Naive thymus-derived CD8-positive, alpha-beta T cell (primary cell): Measurements from ENCODE around the gene MVD. TPM values are rescaled to one million over a fixed set of nuclear protein-coding genes. Genes with fewer than 3 reads are reported as not detected.
A peak's percentile ranks its signal among the peaks of the same experiment; 100 is the strongest.

Experiments
- ATAC-seq, 2 donors: fragments of 150-1000 bp; cut with Tn5 transposase in 1 of 2; sonication (Bioruptor Pico), chemical (Tn5 transposase) in 1 of 2; 1 replicate in 1 of 2; 2 replicates in 1 of 2; pipeline ENCODE4 v1.10.0; 2021; ENCODE audit warnings: mild to moderate bottlenecking in 2 of 2, moderate library complexity in 2 of 2
- POLR2A ChIA-PET: fragments of 350-600 bp; sonication (Branson Sonifier 250); formaldehyde crosslinking; loops from one replicate; lab custom pipeline; 2021; ENCODE audit warnings: antibody characterized with exemption; lab: Charles Lee
- DNase-seq, 10 donors: peaks; one replicate each; pipeline versions ENCODE4 v3.0.0 to v3.0.0-alpha.2; 2020 to 2022
- H3K27ac Mint-ChIP-seq, 10 donors: one replicate each; pipeline ENCODE4 v1.8.0; 2020 to 2022; ENCODE audit warnings: mild to moderate bottlenecking in 10 of 10, mixed read lengths in 10 of 10, moderate library complexity in 4 of 10, inconsistent platforms in 1 of 10
- H3K27me3 Mint-ChIP-seq, 5 donors: one replicate each; pipeline ENCODE4 v1.8.0; 2021 to 2022; ENCODE audit warnings: mixed read lengths in 5 of 5
- H3K36me3 Mint-ChIP-seq, 3 donors: one replicate each; pipeline ENCODE4 v1.8.0; 2020 to 2022; ENCODE audit warnings: mixed read lengths in 3 of 3, mild to moderate bottlenecking in 2 of 3, inconsistent platforms in 1 of 3
- H3K4me1 Mint-ChIP-seq, 4 donors: one replicate each; pipeline ENCODE4 v1.8.0; 2021 to 2022; ENCODE audit warnings: mixed read lengths in 4 of 4
- H3K4me3 Mint-ChIP-seq, 10 donors: one replicate each; pipeline ENCODE4 v1.8.0; 2020 to 2022; ENCODE audit warnings: mild to moderate bottlenecking in 10 of 10, mixed read lengths in 10 of 10, moderate library complexity in 6 of 10, inconsistent platforms in 1 of 10
- H3K9me3 Mint-ChIP-seq, 9 donors: one replicate each; pipeline ENCODE4 v1.8.0; 2020 to 2022; ENCODE audit warnings: mixed read lengths in 9 of 9, mild to moderate bottlenecking in 3 of 9, inconsistent platforms in 1 of 9, moderate library complexity in 1 of 9
- polyA plus RNA-seq, 3 donors: library from polyadenylated mRNA; unstranded; fragments of 300-500 nt; fragmentation: Illumina TruSeq; gene quantifications; one replicate each; pipeline ENCODE4 v1.2.3, GENCODE V29; 2021
- total RNA-seq, 8 experiments: library from RNA in 2 of 8; stranded (reverse) in 2 of 8; gene quantifications; one replicate each; pipeline ENCODE4 v1.2.3 and lab custom pipeline; 2021 to 2026

The MVD gene
- total and polyA plus RNA-seq, 5 experiments from 2014 or later = 14.4 to 42.7 (median 20.4) TPM

DNA sequence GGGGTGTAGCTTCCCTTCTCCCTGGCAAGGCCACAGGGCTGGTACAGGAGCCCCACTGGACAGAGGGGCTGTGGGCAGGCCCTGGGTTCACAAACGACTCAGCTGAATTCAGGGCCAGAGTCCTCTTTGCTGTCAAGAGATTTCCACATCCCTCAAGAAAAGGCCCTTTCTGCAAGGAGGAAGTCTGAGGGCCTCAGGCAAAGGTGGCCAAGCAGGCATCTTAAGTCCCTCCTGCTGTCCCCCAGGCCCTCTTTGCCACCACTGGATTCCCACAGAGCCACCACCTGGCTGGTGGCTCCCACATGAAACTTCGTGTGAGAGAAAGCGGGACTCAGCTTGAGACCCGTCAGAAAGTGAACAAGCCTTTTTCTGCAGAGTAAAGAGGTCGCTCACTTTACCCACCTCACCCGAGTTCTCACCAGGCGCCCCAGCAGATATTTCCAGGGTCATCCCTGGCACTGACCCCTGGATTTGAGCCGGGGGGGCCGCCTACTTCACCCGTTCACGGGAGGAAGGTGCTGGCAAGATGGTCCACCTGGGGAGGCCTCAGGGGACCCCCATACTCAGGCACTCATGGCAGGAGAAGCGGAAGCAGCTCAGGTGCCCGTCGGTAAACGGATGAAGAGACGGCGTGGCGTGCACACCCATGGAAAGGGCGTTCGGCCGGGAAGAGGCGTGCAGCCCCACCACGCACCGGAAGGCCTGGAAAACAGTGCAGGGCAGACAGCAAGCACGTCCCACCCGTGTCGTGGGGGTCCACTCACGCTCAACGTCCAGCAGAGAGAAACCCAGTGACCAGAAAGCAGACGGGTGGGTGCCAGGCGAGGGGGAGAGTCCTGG lies 39.7 kb upstream of the MVD start:
- POLR2A ChIA-PET = interaction anchor here (0.6 to 8.7 kb wide), 23 partner anchors 10 to 236 kb away, joined by 3 to 100 read pairs (median 7); partner anchors contain the start of genes CDT1, CYBA, GALNS and MVD
- ATAC-seq = no peak
- peak overlapping the region; percentile 88 to 100 (median 96) for H3K27ac Mint-ChIP-seq
- H3K4me1 Mint-ChIP-seq = peaks cover 32 to 77% (median 70%) of the 10 kb centered on the region in 4 donors
- H3K36me3 Mint-ChIP-seq = peaks cover 0 to 16% (median 6%) of the 10 kb centered on the region in 3 donors
- H3K4me3 Mint-ChIP-seq = peak overlapping the region; percentile 93 to 99 (median 96)
- no peaks in the 10 kb centered on the region for H3K9me3 Mint-ChIP-seq
- no peaks in the 10 kb centered on the region for H3K27me3 Mint-ChIP-seq
- peak in 3 of 10 donors; percentile 10 to 49 (median 32) for DNase-seq

DNA sequence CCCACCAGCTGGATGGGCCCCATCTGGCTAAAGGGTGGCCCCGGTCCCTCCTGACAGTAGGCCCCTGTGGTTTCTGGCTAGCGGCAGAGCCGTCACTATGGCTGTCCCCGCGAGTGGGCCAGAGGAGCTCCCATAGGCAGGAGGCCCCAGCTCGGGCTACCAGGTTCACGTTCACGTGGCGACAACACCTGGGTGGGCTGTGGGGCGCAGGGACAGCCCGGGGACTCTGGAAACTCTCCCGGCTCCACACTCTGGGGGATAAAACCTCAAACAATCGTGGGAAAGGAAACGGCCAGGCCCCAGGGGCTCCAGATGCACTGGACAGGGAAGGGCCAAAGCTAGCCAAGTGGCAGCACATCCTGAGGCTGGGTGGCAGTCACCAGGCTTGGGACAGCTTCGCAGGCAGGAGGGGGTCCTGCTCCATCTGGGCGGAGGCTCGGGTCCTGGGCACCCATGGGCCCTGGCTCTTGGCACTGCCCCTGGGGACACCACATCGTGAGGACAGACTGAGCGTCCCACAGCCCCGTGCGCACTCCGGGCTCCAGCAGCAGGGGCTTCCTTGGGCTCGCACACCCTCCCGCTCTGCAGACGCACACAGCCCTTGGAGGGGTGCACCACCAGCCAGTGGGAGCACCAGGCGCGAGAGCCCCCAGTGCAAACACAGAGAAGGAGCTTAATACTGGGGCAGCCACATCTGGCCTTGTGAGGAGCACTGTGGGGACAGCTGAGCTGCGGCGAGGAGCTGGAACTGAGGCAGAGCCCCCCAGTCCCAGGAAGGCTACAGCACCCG lies 38.9 kb upstream of the MVD start:
- Mint-ChIP-seq H3K9me3 (no peaks in the 10 kb centered on the region), H3K4me1 (peaks cover 28 to 73% (median 64%) of the 10 kb centered on the region in 4 donors), H3K27ac (peak overlapping the region; percentile 88 to 100 (median 96)), H3K4me3 (peak overlapping the region; percentile 93 to 99 (median 96)), H3K36me3 (peaks cover 0 to 22% (median 6%) of the 10 kb centered on the region in 3 donors), H3K27me3 (no peaks in the 10 kb centered on the region)
- POLR2A ChIA-PET = interaction anchor here (0.7 to 8.7 kb wide), 20 partner anchors 9 to 447 kb away, joined by 3 to 100 read pairs (median 8); partner anchors contain the start of genes CDT1, CYBA, GALNS and MVD
- ATAC-seq (no peak), DNase-seq (peak in 3 of 10 donors; percentile 20 to 40 (median 32))

DNA sequence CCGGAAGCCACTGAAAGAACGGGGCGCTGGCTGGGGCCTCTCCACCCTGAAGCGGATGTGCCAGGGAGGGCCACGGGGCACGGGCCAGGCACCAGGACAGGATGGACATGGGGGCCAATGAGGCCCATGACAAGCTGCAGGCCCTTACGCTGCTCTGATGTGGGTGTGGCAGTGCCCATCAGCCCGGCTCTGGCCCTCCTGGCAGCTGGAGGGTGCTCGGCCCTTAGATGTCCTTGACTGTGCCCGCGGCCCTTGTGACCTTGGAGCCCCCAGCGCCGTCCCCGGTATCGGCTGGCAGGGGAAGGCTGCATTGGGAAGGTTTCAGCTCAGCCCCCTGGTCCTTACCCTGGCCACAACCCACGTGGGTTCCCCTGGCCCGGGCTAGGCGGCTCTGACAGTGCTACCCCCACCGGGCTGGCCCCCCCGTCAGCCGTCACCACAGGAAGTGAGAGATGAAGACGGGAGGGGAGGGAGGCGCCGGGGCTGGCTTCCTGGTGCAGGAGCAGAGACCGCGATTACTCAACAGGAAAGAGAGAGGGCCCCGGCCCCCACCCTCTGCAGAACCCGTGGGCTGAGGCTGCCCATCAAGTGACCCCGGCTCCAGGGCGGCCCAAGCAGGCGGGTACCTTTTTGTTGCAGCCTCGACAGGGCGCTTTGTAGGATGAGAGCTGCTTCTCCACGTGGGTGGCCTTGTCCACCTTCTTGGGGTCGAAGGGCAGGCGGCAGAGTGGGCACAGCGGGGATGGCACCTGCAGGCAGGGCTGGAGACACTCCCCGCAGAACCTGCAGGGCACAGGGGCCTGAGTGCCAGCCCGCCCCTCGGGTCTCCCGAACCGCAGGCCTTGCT lies 38.0 kb upstream of the MVD start:
- DNase-seq = peak; percentile 82 to 97 (median 94)
- H3K4me1 Mint-ChIP-seq = peaks cover 28 to 72% (median 63%) of the 10 kb centered on the region in 4 donors
- H3K4me3 Mint-ChIP-seq = peak overlapping the region; percentile 93 to 99 (median 96)
- H3K9me3 Mint-ChIP-seq = no peaks in the 10 kb centered on the region
- POLR2A ChIA-PET = interaction anchor here (0.5 to 8.7 kb wide), 24 partner anchors 9 to 547 kb away, joined by 3 to 100 read pairs (median 6); partner anchors contain the start of genes CDT1, CYBA, GALNS and MVD
- peak overlapping the region; percentile 88 to 100 (median 96) for H3K27ac Mint-ChIP-seq
- peak; percentile 68 to 72 for ATAC-seq
- peaks cover 0 to 24% (median 6%) of the 10 kb centered on the region in 3 donors for H3K36me3 Mint-ChIP-seq
- H3K27me3 Mint-ChIP-seq = no peaks in the 10 kb centered on the region

DNA sequence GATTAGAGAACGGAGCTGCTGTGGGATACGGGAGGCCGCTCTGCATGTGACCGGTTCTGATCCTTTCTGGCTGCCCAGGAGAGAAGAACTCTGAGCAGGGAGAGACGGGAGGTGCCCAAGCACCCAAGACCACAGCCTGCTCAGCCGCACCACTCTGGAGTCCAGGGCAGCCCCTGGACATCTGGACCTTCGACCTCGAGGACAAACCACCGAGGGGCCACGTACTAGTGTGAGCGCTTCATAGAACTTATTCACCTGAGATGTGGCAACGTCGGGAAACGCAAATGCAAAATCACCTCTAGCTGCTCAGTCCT lies 37.4 kb upstream of the MVD start:
- Mint-ChIP-seq H3K36me3 (peaks cover 0 to 27% (median 6%) of the 10 kb centered on the region in 3 donors), H3K27me3 (no peaks in the 10 kb centered on the region), H3K9me3 (no peaks in the 10 kb centered on the region), H3K27ac (peak overlapping the region; percentile 88 to 100 (median 96)), H3K4me1 (peaks cover 27 to 69% (median 61%) of the 10 kb centered on the region in 4 donors), H3K4me3 (peak overlapping the region; percentile 93 to 99 (median 96))
- POLR2A ChIA-PET = interaction anchor here (0.7 to 8.7 kb wide), 18 partner anchors 8 to 547 kb away, joined by 3 to 100 read pairs (median 8); partner anchors contain the start of genes CYBA, GALNS, MVD and SNAI3
- ATAC-seq (no peak), DNase-seq (peak in 1 of 10 donors; percentile 39)

DNA sequence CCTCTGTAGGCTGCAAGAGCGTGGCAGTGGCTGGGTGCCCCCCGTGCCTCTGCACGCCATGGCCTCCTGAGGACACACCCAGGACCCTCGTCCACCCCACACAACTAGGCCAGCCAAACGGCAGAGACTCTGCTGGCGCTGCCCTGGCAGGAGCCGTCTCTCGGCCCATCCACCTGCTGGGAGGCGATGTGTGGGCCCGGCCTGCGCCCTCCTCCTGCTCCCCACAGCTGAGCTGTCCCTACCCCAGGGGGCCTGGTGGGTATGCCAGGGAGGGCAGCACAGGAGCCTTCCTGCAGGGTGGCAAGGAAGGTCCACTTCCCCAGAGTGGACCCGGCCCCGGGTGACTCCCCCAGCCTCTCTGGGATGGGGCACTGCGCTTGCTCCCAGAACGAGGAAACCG lies 36.3 kb upstream of the MVD start:
- Mint-ChIP-seq H3K27me3 (no peaks in the 10 kb centered on the region), H3K27ac (peak overlapping the region in 8 of 10 donors; percentile 28 to 100 (median 92)), H3K4me3 (peak overlapping the region in 4 of 10 donors; percentile 41 to 99 (median 97)), H3K9me3 (no peaks in the 10 kb centered on the region), H3K36me3 (peaks cover 0 to 27% (median 6%) of the 10 kb centered on the region in 3 donors), H3K4me1 (peaks cover 21 to 63% (median 54%) of the 10 kb centered on the region in 4 donors)
- POLR2A ChIA-PET = interaction anchor here (0.7 to 8.7 kb wide), 4 partner anchors 8 to 49 kb away, joined by 4 to 100 read pairs (median 50); partner anchors contain the start of genes CYBA and SNAI3
- ATAC-seq (no peak), DNase-seq (no peak)

DNA sequence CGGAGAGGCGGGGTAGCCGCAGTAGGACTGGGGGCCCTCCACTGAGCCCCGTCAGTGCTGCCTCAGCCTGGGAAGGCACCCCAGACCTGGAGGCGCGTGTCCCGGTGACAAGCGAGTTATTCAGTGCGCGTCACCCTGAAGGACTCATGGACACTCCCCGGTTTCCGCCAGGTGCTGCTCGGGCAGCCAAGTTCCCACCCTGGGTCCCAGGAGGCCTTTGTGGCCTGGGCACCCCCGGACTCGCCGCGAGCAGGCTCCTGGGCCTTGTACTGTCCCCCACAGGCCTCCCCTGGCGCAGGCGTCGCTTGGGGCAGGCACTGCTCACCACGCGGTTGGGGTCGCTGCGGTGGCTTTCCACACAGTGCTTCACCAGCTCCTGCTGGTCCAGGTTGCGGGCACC lies 35.8 kb upstream of the MVD start:
- POLR2A ChIA-PET = interaction anchor here (0.7 to 8.7 kb wide), 6 partner anchors 7 to 48 kb away, joined by 3 to 100 read pairs (median 4); partner anchors contain the start of genes CYBA, MVD and SNAI3
- peak in 1 of 10 donors; percentile 16 for DNase-seq
- no peaks in the 10 kb centered on the region for H3K9me3 Mint-ChIP-seq
- no peaks in the 10 kb centered on the region for H3K27me3 Mint-ChIP-seq
- H3K4me1 Mint-ChIP-seq = peaks cover 16 to 60% (median 49%) of the 10 kb centered on the region in 4 donors
- H3K27ac Mint-ChIP-seq = peak overlapping the region in 9 of 10 donors; percentile 68 to 94 (median 87)
- H3K36me3 Mint-ChIP-seq = peaks cover 0 to 27% (median 6%) of the 10 kb centered on the region in 3 donors
- ATAC-seq = no peak
- peak overlapping the region in 9 of 10 donors; percentile 10 to 99 (median 61) for H3K4me3 Mint-ChIP-seq

DNA sequence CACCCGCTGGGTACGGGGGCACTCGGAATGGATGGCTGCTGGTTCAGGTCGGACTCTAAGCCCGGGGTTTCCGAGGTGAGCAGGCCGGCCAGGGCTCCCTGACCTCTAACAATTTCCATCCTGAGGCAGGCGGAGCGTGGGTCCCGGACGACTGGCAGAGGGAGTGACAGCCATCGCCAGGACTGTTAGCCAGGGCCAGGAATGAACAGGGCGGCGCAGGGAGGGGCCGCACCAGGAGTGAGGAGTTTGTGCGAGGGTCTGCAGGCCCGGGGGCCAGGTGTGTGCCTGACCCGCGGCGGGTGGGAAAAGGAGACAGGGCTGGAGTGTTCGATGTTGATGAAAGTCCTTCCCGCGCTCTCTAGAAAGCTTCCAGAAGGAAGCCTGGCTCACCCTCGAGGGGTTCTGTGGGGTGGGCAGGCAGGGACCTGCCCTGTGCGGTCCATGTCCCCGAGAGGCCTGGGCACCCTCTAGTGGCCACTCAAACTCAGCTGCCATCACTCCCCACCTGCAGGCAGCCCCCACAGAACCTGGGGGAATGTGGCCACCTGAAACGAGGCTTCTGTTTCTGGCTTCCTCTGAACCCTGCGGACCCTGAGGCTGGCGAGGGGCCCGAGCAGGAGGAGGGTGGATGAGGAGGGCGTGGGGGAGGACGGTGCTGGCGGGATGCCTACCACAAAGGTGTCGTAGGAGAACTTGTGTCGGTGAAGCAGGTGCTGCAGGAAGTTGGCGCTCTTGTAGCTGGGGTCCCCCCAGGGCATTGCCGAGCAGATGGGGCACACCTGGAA lies 35.1 kb upstream of the MVD start:
- DNase-seq (peak in 4 of 10 donors; percentile 42 to 55 (median 48)), ATAC-seq (no peak)
- Mint-ChIP-seq H3K27ac (peak overlapping the region; percentile 31 to 94 (median 87)), H3K9me3 (no peaks in the 10 kb centered on the region), H3K4me1 (peaks cover 15 to 55% (median 46%) of the 10 kb centered on the region in 4 donors), H3K4me3 (peak overlapping the region in 9 of 10 donors; percentile 10 to 99 (median 61)), H3K36me3 (peaks cover 0 to 27% (median 5%) of the 10 kb centered on the region in 3 donors), H3K27me3 (no peaks in the 10 kb centered on the region)
- POLR2A ChIA-PET = interaction anchor here (0.5 to 8.7 kb wide), 7 partner anchors 9 to 845 kb away, joined by 3 to 100 read pairs (median 4); partner anchors contain the start of genes CYBA, MVD and SNAI3

DNA sequence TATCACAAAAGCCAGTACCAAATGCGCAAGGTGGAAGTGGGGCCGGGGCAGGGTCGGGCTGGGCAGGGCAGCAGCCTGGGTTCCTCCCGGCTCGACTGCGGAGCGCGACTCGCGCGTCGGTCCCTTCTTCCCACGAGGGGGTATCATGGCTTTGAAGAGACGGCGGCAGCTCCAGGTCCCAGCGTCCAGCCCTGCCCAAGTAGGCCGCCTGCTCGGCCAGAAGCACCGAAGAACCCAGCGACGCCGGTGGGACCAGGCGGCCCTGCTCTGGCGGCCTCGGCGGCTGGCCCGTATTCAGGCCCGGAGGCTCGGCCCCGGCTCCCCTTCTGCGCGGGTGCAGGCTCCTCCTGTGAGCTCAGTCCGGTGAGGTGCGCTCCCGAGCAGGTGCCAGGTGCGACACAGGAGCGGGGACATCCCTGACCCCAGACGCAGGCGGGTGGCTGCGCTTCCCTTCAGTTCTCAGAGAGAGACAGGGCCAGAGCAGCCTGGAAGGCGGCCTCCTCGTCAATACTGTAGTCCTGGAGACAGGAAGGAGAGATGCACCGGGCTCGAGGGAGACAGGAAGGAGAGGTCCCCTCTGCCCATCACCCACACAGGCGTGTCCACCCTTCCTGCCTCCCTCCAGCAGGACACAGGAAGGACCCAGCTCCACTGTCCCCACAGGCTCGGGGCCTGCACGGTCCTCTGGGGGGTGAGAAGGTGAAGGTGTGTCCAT lies 34.4 kb upstream of the MVD start:
- POLR2A ChIA-PET = interaction anchor here (0.5 to 8.7 kb wide), 9 partner anchors 8 to 846 kb away, joined by 3 to 100 read pairs (median 4); partner anchors contain the start of genes MVD and SNAI3
- DNase-seq (no peak), ATAC-seq (no peak)
- Mint-ChIP-seq H3K9me3 (no peaks in the 10 kb centered on the region), H3K36me3 (peaks cover 0 to 27% (median 2%) of the 10 kb centered on the region in 3 donors), H3K27ac (peak overlapping the region; percentile 31 to 89 (median 86)), H3K27me3 (no peaks in the 10 kb centered on the region), H3K4me3 (peak overlapping the region in 7 of 10 donors; percentile 10 to 99 (median 36)), H3K4me1 (peaks cover 16 to 55% (median 47%) of the 10 kb centered on the region in 4 donors)

DNA sequence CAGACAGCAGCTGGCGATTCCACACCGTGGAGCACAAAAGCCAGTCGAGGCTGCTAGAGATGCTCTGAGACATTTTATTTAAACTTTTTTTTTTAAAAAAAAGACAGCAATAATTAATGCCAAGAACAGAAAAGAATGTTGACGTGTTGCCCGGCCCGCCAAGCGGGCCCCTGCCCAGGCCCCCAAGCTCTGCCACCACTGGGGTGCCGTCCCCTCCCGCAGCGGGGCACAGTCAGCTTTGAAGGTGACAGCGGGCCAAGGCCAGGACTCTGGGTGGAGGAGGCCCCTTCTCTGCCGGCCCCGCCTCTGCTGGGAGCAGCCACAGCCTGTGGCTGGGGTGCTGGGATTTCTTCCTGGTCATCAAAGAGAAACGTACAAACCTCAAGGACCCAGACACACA lies 33.5 kb upstream of the MVD start:
- peaks cover 0 to 27% (median 2%) of the 10 kb centered on the region in 3 donors for H3K36me3 Mint-ChIP-seq
- ATAC-seq (no peak), DNase-seq (no peak)
- peaks cover 17 to 54% (median 51%) of the 10 kb centered on the region in 4 donors for H3K4me1 Mint-ChIP-seq
- POLR2A ChIA-PET = interaction anchor here (0.8 to 3.9 kb wide), 4 partner anchors 9 to 47 kb away, joined by 3 to 17 read pairs (median 4); partner anchors contain the start of gene SNAI3
- H3K27ac Mint-ChIP-seq = peak overlapping the region in 5 of 10 donors; percentile 17 to 69 (median 43)
- no peak overlapping the region for H3K4me3 Mint-ChIP-seq
- no peaks in the 10 kb centered on the region for H3K27me3 Mint-ChIP-seq
- H3K9me3 Mint-ChIP-seq = no peaks in the 10 kb centered on the region

DNA sequence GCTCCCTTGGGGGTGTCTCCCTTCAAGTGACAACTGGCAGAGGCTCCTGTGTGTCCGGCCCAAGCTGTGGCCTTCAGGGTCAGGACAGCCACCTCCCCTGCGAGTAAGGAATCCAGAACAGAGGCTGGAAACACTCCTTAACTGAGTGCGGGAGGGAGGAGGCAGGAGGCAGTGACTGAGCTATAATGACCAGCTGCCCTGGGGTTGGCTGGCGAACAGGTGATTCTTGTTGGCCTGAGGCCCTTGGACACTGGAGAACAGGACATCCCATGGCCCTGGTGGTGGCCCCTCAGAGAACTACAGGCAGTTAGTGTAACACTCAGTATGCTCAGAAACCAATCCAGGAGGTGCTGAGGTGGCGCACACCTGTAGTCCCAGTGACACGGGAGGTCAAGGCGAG lies 32.9 kb upstream of the MVD start:
- no peaks in the 10 kb centered on the region for H3K9me3 Mint-ChIP-seq
- ATAC-seq (no peak), DNase-seq (no peak)
- peaks cover 18 to 57% (median 54%) of the 10 kb centered on the region in 4 donors for H3K4me1 Mint-ChIP-seq
- H3K4me3 Mint-ChIP-seq = no peak overlapping the region
- POLR2A ChIA-PET = interaction anchor here (0.9 to 3.9 kb wide), 2 partner anchors 10 kb away, joined by 3 to 17 read pairs; partner anchors contain the start of gene SNAI3
- H3K27ac Mint-ChIP-seq = peak overlapping the region in 6 of 10 donors; percentile 17 to 80 (median 48)
- no peaks in the 10 kb centered on the region for H3K27me3 Mint-ChIP-seq
- H3K36me3 Mint-ChIP-seq = peaks cover 0 to 27% (median 2%) of the 10 kb centered on the region in 3 donors
